GM20000 (cell line): ENCODE data around the gene NPAS2.

ENCODE experiments used
- DNase-seq: peaks from one replicate; pipeline ENCODE4 v3.0.0; 2012; ENCODE audit warnings: low spot score
- CTCF ChIP-seq: IDR thresholded peaks from 2 replicates; pipeline ENCODE4 v1.5.1; 2012; ENCODE audit warnings: mild to moderate bottlenecking, control low read depth; ENCODE audit errors: extremely low read depth, missing control alignments

The NPAS2 gene

GRCh38 chr2:100819370-100820272 lies at the start of gene NPAS2:
NPAS2 (plus strand) TSS chr2:100820139; CDS start chr2:100904755, 84,616 bp downstream.
- DNase-seq: peak; percentile 36
- TF ChIP-seq CTCF: no peak

- no peak for DNase-seq
- TF ChIP-seq CTCF: no peak
Observed at GRCh38 chr2:100771125-100771524, 48.8 kb upstream of the NPAS2 start.

- no peak for TF ChIP-seq CTCF
- no peak for DNase-seq
Observed at GRCh38 chr2:100773538-100773937, 46.4 kb upstream of the NPAS2 start.

GRCh38 chr2:100776445-100776844 lies 43.5 kb upstream of the NPAS2 start:
- no peak for TF ChIP-seq CTCF
- no peak for DNase-seq

GRCh38 chr2:100778637-100779450 lies 41.1 kb upstream of the NPAS2 start:
- no peak for DNase-seq
- no peak for TF ChIP-seq CTCF

GRCh38 chr2:100779908-100780202 lies 40.1 kb upstream of the NPAS2 start:
- no peak for DNase-seq

More at GRCh38 chr2:100779908-100780202, 40.1 kb upstream of the NPAS2 start:
- TF ChIP-seq CTCF: no peak
